ENCODE data around the gene SCAF1. TPM values are rescaled to one million over a fixed set of nuclear protein-coding genes. Genes with fewer than 3 reads are reported as not detected.
A peak's percentile ranks its signal among the peaks of the same experiment; 100 is the strongest.

The SCAF1 gene
- total RNA-seq, 1 donor from 2014 or later, result 90.7 TPM

DNA sequence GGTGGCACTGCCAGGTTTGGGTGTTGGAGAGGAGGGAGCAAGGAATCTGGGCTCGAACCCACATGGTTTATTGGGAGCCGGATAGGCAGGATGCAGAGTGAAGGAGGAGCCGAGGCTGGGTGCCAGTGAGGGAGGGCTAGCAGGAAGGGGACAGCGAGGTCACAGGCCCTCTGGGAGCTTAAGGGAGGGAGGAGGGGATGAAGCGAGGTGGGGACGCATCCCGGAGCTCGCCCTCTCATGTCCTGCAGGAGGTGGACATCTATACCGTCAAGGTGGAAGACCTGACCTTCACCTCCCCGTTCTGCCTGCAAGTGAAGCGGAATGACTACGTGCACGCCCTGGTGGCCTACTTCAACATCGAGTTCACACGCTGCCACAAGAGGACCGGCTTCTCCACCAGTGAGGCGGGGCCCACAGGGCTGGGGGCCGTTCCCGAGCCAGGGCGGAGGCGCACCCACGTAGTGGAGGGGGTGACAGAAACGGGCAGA, 43.9 kb downstream of the SCAF1 start:
- Mint-ChIP-seq H3K36me3 (ENCODE audit: insufficient read depth) (peaks cover 24% of the 10 kb centered on the region), H3K4me3 (ENCODE audit: low read depth) (no peak overlapping the region)
- DNase-seq (ENCODE audit: low spot score, unreplicated experiment), result no peak

DNA sequence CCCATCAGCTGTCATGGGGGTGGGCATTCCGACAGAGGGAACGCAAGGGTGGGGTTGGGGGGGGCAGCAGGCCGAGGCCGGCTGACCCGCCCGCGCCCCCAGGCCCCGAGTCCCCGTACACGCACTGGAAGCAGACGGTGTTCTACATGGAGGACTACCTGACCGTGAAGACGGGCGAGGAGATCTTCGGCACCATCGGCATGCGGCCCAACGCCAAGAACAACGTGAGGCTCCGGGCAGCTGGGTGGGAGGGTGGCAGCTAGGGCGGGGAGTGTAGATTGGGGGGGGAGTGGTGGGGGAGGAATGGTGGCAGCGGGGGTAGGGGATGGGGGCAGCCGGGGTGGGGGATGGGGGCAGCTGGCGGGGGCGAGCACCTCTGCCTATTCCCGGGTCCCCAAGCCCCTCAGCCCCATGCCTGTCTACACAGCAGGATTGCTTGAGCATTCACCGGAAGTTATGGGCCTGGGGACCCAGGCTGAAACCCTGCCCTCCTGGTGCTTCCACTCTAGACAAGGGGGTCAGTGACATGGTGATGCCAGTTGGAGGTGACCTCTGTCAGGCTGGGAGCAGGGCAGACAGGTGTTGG, 44.6 kb downstream of the SCAF1 start:
- no peak for DNase-seq (ENCODE audit: low spot score, unreplicated experiment)
- Mint-ChIP-seq H3K27ac (no peak overlapping the region), H3K36me3 (ENCODE audit: insufficient read depth) (peaks cover 21% of the 10 kb centered on the region), H3K4me3 (ENCODE audit: low read depth) (no peak overlapping the region), H3K4me1 (ENCODE audit: low read depth) (peaks cover 9% of the 10 kb centered on the region), H3K9me3 (ENCODE audit: low read depth) (no peaks in the 10 kb centered on the region), H3K27me3 (no peaks in the 10 kb centered on the region)
- TF ChIP-seq, protein P1, sequence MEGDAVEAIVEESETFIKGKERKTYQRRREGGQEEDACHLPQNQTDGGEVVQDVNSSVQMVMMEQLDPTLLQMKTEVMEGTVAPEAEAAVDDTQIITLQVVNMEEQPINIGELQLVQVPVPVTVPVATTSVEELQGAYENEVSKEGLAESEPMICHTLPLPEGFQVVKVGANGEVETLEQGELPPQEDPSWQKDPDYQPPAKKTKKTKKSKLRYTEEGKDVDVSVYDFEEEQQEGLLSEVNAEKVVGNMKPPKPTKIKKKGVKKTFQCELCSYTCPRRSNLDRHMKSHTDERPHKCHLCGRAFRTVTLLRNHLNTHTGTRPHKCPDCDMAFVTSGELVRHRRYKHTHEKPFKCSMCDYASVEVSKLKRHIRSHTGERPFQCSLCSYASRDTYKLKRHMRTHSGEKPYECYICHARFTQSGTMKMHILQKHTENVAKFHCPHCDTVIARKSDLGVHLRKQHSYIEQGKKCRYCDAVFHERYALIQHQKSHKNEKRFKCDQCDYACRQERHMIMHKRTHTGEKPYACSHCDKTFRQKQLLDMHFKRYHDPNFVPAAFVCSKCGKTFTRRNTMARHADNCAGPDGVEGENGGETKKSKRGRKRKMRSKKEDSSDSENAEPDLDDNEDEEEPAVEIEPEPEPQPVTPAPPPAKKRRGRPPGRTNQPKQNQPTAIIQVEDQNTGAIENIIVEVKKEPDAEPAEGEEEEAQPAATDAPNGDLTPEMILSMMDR (IDR thresholded peaks at IDR 0.05; ENCODE audit: unreplicated experiment), result no peak

More for the DNA sequence above, 43.9 kb downstream of the SCAF1 start:
- H3K9me3 Mint-ChIP-seq (ENCODE audit: low read depth), result no peaks in the 10 kb centered on the region
- H3K27ac Mint-ChIP-seq, result no peak overlapping the region
- H3K4me1 Mint-ChIP-seq (ENCODE audit: low read depth), result peaks cover 9% of the 10 kb centered on the region
- TF ChIP-seq, protein P1 (IDR thresholded peaks at IDR 0.05; ENCODE audit: unreplicated experiment), result no peak
- no peaks in the 10 kb centered on the region for H3K27me3 Mint-ChIP-seq

DNA sequence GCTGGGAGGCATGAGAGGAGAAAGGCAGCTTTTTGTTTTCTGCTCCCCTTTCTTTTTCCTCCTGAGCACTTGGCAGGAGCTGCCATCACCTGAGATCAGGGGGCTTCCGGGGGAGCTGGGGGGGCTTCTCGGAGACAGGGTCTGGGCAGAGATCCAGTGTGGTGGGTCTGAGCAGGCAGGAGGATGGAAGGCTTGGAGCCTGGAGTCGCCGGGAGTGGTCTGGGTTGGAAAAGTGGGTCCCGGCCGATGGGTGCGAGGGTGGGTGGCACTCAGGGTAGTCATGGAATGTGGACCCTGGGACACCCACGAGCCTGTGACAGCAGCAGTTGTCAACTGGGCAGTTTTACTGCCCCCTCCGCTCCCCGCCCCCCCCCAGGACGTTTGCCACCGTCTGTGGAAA, 45.1 kb downstream of the SCAF1 start:
- Mint-ChIP-seq H3K9me3 (ENCODE audit: low read depth) (no peaks in the 10 kb centered on the region), H3K36me3 (ENCODE audit: insufficient read depth) (peaks cover 20% of the 10 kb centered on the region), H3K4me1 (ENCODE audit: low read depth) (peaks cover 9% of the 10 kb centered on the region), H3K27me3 (no peaks in the 10 kb centered on the region), H3K27ac (no peak overlapping the region), H3K4me3 (ENCODE audit: low read depth) (no peak overlapping the region)
- TF ChIP-seq, protein P1 (IDR thresholded peaks at IDR 0.05; ENCODE audit: unreplicated experiment), result no peak
- DNase-seq (ENCODE audit: low spot score, unreplicated experiment), result no peak

DNA sequence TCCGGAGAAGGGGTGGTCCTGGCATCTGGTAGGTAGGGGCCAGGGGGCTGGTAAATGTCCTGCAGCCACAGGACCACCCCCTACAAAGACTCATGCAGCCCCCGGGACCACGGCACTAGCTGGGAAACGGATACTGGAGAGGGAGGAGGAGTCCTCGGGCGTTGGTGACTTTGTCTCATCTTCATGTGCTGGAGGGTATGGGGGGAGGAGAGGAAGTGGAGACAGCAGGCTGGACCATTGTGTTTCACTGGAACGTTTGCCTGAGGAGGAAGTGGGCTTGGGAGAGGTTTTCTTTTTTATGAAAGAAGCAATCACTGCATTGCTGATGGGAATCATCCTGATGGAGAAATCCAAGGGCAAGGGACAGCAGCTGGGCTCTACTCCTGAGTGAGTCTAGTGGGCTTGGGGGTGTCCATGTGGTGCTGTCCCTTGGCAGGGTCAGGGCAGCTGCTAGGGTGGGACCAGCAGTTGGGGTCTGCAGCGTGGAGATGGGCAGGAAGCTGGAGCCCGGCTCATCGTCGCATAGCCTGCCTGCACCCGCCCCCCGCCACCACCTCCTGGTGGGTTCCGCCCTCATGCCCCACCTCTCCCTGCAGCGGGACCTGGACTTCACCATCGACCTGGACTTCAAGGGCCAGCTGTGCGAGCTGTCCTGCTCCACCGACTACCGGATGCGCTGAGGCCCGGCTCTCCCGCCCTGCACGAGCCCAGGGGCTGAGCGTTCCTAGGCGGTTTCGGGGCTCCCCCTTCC, 45.7 kb downstream of the SCAF1 start:
- DNase-seq (ENCODE audit: low spot score, unreplicated experiment), result no peak

DNA sequence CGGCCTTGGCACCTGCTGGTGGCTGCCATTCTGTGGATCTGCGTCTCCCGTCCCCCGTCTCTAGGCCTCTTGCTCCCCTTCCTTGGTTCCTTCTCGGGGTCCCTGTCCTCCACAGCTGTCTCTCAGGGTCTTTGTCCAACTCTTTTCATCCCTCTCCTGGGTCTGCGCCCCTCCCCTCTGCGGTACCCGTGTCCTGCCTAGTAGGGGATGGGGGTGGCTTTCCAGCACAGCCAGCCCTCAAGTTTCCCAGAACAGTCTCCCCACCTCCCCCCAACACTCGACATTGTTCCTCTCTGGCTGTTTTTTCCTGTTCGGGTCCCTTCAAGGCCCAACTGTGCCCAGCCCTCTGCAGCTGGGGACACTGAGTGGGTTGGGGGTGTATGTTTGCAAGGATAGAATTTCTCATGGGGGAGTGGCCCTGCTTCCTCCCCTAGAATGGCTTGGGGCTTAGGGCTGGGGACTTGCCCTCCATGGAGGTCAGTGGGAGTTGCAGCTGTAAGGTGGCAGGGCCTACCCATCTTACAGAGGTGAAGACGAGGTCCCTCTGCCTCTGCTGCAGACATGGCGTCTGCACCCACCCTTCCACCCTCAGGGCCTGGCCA, 46.6 kb downstream of the SCAF1 start:
- DNase-seq (ENCODE audit: low spot score, unreplicated experiment), result no peak
- Mint-ChIP-seq H3K27me3 (no peaks in the 10 kb centered on the region), H3K36me3 (ENCODE audit: insufficient read depth) (peaks cover 15% of the 10 kb centered on the region), H3K4me3 (ENCODE audit: low read depth) (no peak overlapping the region), H3K4me1 (ENCODE audit: low read depth) (peaks cover 11% of the 10 kb centered on the region), H3K9me3 (ENCODE audit: low read depth) (no peaks in the 10 kb centered on the region), H3K27ac (peak overlapping the region; percentile 87)
- TF ChIP-seq, protein P1 (IDR thresholded peaks at IDR 0.05; ENCODE audit: unreplicated experiment), result no peak

More for the DNA sequence above, 45.7 kb downstream of the SCAF1 start:
- TF ChIP-seq, protein P1 (IDR thresholded peaks at IDR 0.05; ENCODE audit: unreplicated experiment), result no peak
- Mint-ChIP-seq H3K36me3 (ENCODE audit: insufficient read depth) (peaks cover 15% of the 10 kb centered on the region), H3K4me1 (ENCODE audit: low read depth) (peaks cover 11% of the 10 kb centered on the region), H3K27me3 (no peaks in the 10 kb centered on the region), H3K27ac (no peak overlapping the region), H3K4me3 (ENCODE audit: low read depth) (no peak overlapping the region), H3K9me3 (ENCODE audit: low read depth) (no peaks in the 10 kb centered on the region)
